CD14-positive monocyte (primary cell): ENCODE data around the gene FAM120A. TPM values are rescaled to one million over a fixed set of nuclear protein-coding genes. Genes with fewer than 3 reads are reported as not detected.

Experiments used
- DNase-seq, 3 donors: peaks; one replicate each; pipeline ENCODE4 v3.0.0-alpha.2; 2011 to 2022
- H2AFZ ChIP-seq: 2 replicates; pipeline ENCODE4 v1.6.0; 2012; ENCODE audit warnings: mild to moderate bottlenecking, low read depth, low read length, inconsistent platforms; ENCODE audit not compliant: insufficient read depth, poor library complexity, severe bottlenecking
- H3K27ac ChIP-seq, 2 donors: 1 replicate in 1 of 2; 2 replicates in 1 of 2; pipeline ENCODE4 v1.5.1; 2012 to 2013; ENCODE audit warnings: low read length in 2 of 2, control low read depth in 1 of 2, inconsistent platforms in 1 of 2, low read depth in 1 of 2, mild to moderate bottlenecking in 1 of 2
- H3K27me3 ChIP-seq, 2 donors: one replicate each; pipeline versions ENCODE4 v1.6.0 to v1.6.1; 2011 to 2013; ENCODE audit warnings: low read length in 2 of 2; ENCODE audit not compliant: control insufficient read depth in 2 of 2, insufficient read depth in 2 of 2
- H3K36me3 ChIP-seq, 2 donors: replicated peaks in 1 of 2; 1 replicate in 1 of 2; 2 replicates in 1 of 2; pipeline versions ENCODE4 v1.5.1 to v1.6.1; 2012 to 2013; ENCODE audit warnings: low read length in 2 of 2, control low read depth in 1 of 2, inconsistent platforms in 1 of 2, mild to moderate bottlenecking in 1 of 2; ENCODE audit not compliant: insufficient read depth in 2 of 2, control insufficient read depth in 1 of 2
- H3K4me1 ChIP-seq, 2 donors: 1 replicate in 1 of 2; 2 replicates in 1 of 2; pipeline versions ENCODE4 v1.5.1 to v1.6.1; 2012 to 2013; ENCODE audit warnings: low read length in 2 of 2, control low read depth in 1 of 2, inconsistent platforms in 1 of 2, mild to moderate bottlenecking in 1 of 2, moderate library complexity in 1 of 2; ENCODE audit not compliant: insufficient read depth in 2 of 2, control insufficient read depth in 1 of 2
- H3K4me2 ChIP-seq: replicated peaks from 2 replicates; pipeline ENCODE3; 2012; ENCODE audit warnings: low read length, moderate library complexity, mild to moderate bottlenecking; ENCODE audit not compliant: poor library complexity, severe bottlenecking; ENCODE audit errors: extremely low read depth
- H3K4me3 ChIP-seq, 3 experiments: fragments of 200-600 bp in 1 of 3; sonication (generic) in 1 of 3; replicated peaks in 1 of 3; 1 replicate in 2 of 3; 2 replicates in 1 of 3; pipeline ENCODE4 v1.5.1; 2011 to 2013; ENCODE audit warnings: low read length in 3 of 3, mild to moderate bottlenecking in 3 of 3, control low read depth in 2 of 3, low read depth in 2 of 3, inconsistent platforms in 1 of 3, moderate library complexity in 1 of 3
- H3K79me2 ChIP-seq: 2 replicates; pipeline ENCODE4 v1.6.0; 2012; ENCODE audit warnings: mild to moderate bottlenecking, control low read depth, inconsistent platforms, low read length, moderate library complexity; ENCODE audit not compliant: insufficient read depth
- H3K9ac ChIP-seq: 2 replicates; pipeline ENCODE4 v1.6.0; 2017; ENCODE audit warnings: low read length, mild to moderate bottlenecking; ENCODE audit not compliant: insufficient read depth, poor library complexity, severe bottlenecking
- H3K9me3 ChIP-seq, 2 donors: replicated peaks in 1 of 2; 1 replicate in 1 of 2; 2 replicates in 1 of 2; pipeline versions ENCODE4 v1.5.1 to v1.6.1; 2012 to 2013; ENCODE audit warnings: low read length in 2 of 2, control low read depth in 1 of 2; ENCODE audit not compliant: control insufficient read depth in 1 of 2, insufficient read depth in 1 of 2
- H4K20me1 ChIP-seq: 2 replicates; pipeline ENCODE4 v1.6.0; 2012; ENCODE audit warnings: mild to moderate bottlenecking, low read length, control low read depth, moderate library complexity; ENCODE audit not compliant: insufficient read depth
- H3K27ac Mint-ChIP-seq, 7 donors: one replicate each; pipeline ENCODE4 v1.8.0; 2020; ENCODE audit warnings: mild to moderate bottlenecking in 7 of 7, mixed read lengths in 7 of 7, moderate library complexity in 6 of 7, inconsistent platforms in 2 of 7
- H3K27me3 Mint-ChIP-seq, 3 donors: one replicate each; pipeline ENCODE4 v1.8.0; 2021 to 2022; ENCODE audit warnings: low read depth in 3 of 3, mild to moderate bottlenecking in 3 of 3, mixed read lengths in 3 of 3, moderate library complexity in 3 of 3, inconsistent platforms in 1 of 3
- H3K36me3 Mint-ChIP-seq, 2 donors: one replicate each; pipeline ENCODE4 v1.8.0; 2020; ENCODE audit warnings: mixed read lengths in 2 of 2, inconsistent platforms in 1 of 2, mild to moderate bottlenecking in 1 of 2
- H3K4me1 Mint-ChIP-seq: one replicate; pipeline ENCODE4 v1.8.0; 2020; ENCODE audit warnings: mild to moderate bottlenecking, mixed read lengths
- H3K4me3 Mint-ChIP-seq, 2 donors: one replicate each; pipeline ENCODE4 v1.8.0; 2020; ENCODE audit warnings: mild to moderate bottlenecking in 2 of 2, mixed read lengths in 2 of 2, moderate library complexity in 1 of 2
- H3K9me3 Mint-ChIP-seq, 7 donors: one replicate each; pipeline ENCODE4 v1.8.0; 2020 to 2022; ENCODE audit warnings: mixed read lengths in 7 of 7, mild to moderate bottlenecking in 6 of 7, moderate library complexity in 6 of 7, inconsistent platforms in 2 of 7
- WGBS: methylation state at CpG from one replicate; pipeline ENCODE4 v1.1.5; 2013; ENCODE audit warnings: missing lambda C conversion rate; ENCODE audit not compliant: insufficient coverage; 5-methylcytosine and 5-hydroxymethylcytosine counted together
- intact Hi-C, 2 donors: fragments of 100-400 bp; cut with micrococcal nuclease; formaldehyde crosslinking; loops; one replicate each; pipeline versions ENCODE4 v1.15.0 to v1.15.1; 2023
- polyA plus RNA-seq, 3 donors: library from polyadenylated mRNA; depleted of rRNA in 1 of 3; unstranded in 2 of 3; stranded (reverse) in 1 of 3; fragments of 300-500 nt in 2 of 3; fragments of >200 nt in 1 of 3; fragmentation: Illumina TruSeq in 2 of 3; gene quantifications; 1 replicate in 2 of 3; 2 replicates in 1 of 3; pipeline ENCODE4 v1.2.3, GENCODE V29; 2012 to 2021
- TF ChIP-seq, protein P1 (sequence below): fragments of 200-600 bp; IDR thresholded peaks from one replicate; pipeline ENCODE4 v1.8.0; 2022; ENCODE audit warnings: antibody characterized with exemption, mild to moderate bottlenecking

FAM120A gene
- polyA plus RNA-seq, 3 donors, result 10.4 to 76.6 (median 12.7) TPM

DNA sequence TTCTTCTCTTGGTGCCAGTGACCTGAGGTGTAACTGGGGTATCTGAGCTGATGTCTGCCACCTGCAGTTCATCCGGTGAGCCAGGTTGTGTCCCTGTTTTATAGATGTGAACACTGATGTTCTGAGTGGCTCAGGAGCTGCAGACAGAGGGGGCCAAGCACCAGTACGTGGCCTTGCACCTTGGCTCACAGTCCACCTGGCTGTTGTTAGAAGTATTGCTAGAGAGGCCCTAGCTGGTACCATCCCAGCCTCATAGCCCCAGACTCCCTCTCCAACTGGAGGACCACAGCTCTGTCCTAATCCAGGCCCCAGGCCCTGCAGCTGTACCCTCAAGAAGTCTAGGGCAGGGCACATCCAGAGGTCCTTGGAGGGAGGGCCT is 141.1 kb downstream of the FAM120A start:
- H3K27me3 Mint-ChIP-seq, result no peaks in the 10 kb centered on the region
- H3K9ac ChIP-seq, result no peak overlapping the region
- no peak overlapping the region for H2AFZ ChIP-seq
- DNase-seq, result no peak
- TF ChIP-seq, protein P1, sequence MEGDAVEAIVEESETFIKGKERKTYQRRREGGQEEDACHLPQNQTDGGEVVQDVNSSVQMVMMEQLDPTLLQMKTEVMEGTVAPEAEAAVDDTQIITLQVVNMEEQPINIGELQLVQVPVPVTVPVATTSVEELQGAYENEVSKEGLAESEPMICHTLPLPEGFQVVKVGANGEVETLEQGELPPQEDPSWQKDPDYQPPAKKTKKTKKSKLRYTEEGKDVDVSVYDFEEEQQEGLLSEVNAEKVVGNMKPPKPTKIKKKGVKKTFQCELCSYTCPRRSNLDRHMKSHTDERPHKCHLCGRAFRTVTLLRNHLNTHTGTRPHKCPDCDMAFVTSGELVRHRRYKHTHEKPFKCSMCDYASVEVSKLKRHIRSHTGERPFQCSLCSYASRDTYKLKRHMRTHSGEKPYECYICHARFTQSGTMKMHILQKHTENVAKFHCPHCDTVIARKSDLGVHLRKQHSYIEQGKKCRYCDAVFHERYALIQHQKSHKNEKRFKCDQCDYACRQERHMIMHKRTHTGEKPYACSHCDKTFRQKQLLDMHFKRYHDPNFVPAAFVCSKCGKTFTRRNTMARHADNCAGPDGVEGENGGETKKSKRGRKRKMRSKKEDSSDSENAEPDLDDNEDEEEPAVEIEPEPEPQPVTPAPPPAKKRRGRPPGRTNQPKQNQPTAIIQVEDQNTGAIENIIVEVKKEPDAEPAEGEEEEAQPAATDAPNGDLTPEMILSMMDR, result no peak
- H3K9me3 ChIP-seq, result no peaks in the 10 kb centered on the region
- peak overlapping the region in 1 of 7 donors; percentile 33 for H3K27ac Mint-ChIP-seq
- no peak overlapping the region for H3K4me3 ChIP-seq
- H3K36me3 Mint-ChIP-seq, result peaks cover 4 to 7% of the 10 kb centered on the region in 2 donors
- WGBS, result 89% methylated on average over 2 of the region's 2 CpGs
- peaks cover 88% of the 10 kb centered on the region for H3K79me2 ChIP-seq
- H3K27ac ChIP-seq, result no peak overlapping the region
- peaks cover 0 to 2% (median 0%) of the 10 kb centered on the region in 7 donors for H3K9me3 Mint-ChIP-seq
- no peak overlapping the region for H3K4me2 ChIP-seq
- no peaks in the 10 kb centered on the region for H3K27me3 ChIP-seq
- no peaks in the 10 kb centered on the region for H3K4me1 ChIP-seq
- intact Hi-C loops, result no loop called here
- peaks cover 97% of the 10 kb centered on the region for H4K20me1 ChIP-seq
- H3K4me1 Mint-ChIP-seq, result peaks cover 11% of the 10 kb centered on the region
- no peak overlapping the region for H3K4me3 Mint-ChIP-seq
- H3K36me3 ChIP-seq, result no peaks in the 10 kb centered on the region

DNA sequence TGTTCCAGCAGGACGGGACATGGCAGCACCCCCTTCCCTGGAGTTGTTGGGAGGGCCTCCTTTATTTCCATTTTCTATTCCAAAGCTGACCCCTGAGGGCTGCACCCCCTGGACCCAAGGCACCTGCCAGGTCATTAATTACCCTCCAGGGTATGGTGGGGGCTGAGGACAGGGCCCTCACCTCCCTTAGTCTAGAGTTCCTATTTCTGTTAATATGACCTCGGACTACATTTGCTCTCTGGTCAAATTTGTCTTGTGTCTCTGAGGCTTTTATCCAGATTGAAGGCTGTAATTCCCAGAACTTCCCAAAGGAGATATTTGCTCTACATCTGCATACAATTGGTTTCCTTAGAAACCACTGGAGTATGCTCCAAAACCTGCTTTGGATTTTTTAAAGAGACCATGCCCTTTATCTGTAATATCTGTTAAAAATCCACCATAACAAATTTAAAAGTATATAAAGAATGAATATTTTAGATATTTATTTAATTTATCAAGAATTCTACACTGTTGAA is 141.7 kb downstream of the FAM120A start:
- intact Hi-C loops, result no loop called here
- Mint-ChIP-seq H3K27me3 (no peaks in the 10 kb centered on the region), H3K9me3 (peaks cover 0 to 2% (median 0%) of the 10 kb centered on the region in 7 donors), H3K4me1 (peaks cover 11% of the 10 kb centered on the region), H3K4me3 (no peak overlapping the region), H3K27ac (no peak overlapping the region), H3K36me3 (peaks cover 5 to 8% of the 10 kb centered on the region in 2 donors)
- Histone ChIP-seq H3K79me2 (peaks cover 86% of the 10 kb centered on the region), H3K4me1 (no peaks in the 10 kb centered on the region), H3K27ac (no peak overlapping the region), H3K9ac (no peak overlapping the region), H3K4me2 (no peak overlapping the region), H3K27me3 (no peaks in the 10 kb centered on the region), H3K4me3 (no peak overlapping the region), H2AFZ (no peak overlapping the region), H3K36me3 (no peaks in the 10 kb centered on the region), H3K9me3 (no peaks in the 10 kb centered on the region), H4K20me1 (peaks cover 97% of the 10 kb centered on the region)
- DNase-seq, result no peak
- 100% methylated on average over 1 of the region's 2 CpGs for WGBS
- TF ChIP-seq, protein P1, result no peak
